ENCODE measurements around the gene CHORDC1.

- no peak for TF ChIP-seq CTCF (optimal IDR thresholded peaks at IDR 0.05 in 1 of 3, IDR thresholded peaks at IDR 0.05 in 1 of 3, conservative IDR thresholded peaks at IDR 0.05 in 1 of 3; ENCODE audit: extremely low read depth in 1 of 3, insufficient read depth in 2 of 3, low read length in 3 of 3)
- TF ChIP-seq EZH2 (IDR thresholded peaks at IDR 0.05; ENCODE audit: low read length), result no peak
Observed at GRCh38 chr11:90168571-90168970, 54.3 kb downstream of the CHORDC1 start.
